HG03457 (cell line): ENCODE measurements around the gene HSP90AA1.
"Not testable (repeated sequence)": the region's sequence is repeated elsewhere in the genome, so short reads cannot be mapped to it uniquely, and the experiment has no call there.

Experiments
- ATAC-seq: cut with Tn5 transposase; IDR thresholded peaks from one replicate; pipeline ENCODE4 v1.9.1; 2021; ENCODE audit warnings: moderate number of reproducible peaks; ENCODE audit not compliant: unreplicated experiment

The HSP90AA1 gene

DNA sequence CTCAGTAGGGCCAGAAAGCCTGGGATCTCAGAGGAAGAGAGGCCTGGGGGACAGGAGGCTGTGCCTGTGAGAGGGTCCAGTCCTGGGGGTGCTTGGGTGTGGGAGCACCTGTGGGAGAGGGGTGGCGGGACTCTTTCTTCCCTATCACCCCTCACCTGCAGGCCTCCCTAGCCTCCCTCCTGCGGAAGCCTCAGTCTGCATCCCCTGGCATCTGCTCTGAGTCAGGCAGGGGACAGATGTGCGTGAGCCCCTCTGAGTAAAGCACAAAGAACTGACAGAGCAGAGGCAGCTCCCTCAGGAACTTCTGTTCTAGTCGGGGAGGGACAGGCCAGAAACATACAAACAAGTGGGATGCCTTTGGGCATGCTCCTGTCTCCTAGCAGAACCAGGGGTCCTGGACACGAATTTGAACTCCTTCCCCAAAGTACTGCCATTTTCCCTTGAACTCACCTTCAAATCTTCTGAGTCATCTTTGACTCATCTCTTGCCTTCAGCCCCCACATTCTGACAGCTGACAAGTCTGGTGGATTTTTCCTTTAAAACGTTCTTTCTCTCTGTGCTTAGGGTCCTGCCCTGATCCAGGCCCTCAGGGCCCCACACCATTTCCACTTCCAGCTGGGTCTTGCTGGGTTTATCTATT lies 8.5 kb upstream of the HSP90AA1 start:
- no peak for ATAC-seq

DNA sequence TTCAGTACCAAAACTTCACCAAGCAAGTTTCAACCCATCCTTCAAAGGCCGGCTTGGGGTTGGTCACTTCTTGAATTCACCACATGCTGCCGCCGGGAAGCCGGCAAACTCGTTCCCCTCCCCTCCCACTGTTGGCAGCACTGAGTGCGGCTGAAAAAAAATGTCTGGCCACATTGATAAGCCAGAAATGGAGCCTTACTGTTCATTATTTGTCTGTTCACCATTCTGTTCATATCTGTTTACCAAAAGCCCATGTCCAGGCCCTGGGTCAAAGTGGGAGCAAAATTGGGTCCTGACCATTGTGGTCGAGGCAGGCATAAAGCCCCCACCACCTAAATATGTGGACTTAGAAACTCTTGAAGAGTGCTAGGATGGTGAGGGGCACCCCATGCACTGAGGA lies 7.3 kb upstream of the HSP90AA1 start:
- ATAC-seq, result no peak

DNA sequence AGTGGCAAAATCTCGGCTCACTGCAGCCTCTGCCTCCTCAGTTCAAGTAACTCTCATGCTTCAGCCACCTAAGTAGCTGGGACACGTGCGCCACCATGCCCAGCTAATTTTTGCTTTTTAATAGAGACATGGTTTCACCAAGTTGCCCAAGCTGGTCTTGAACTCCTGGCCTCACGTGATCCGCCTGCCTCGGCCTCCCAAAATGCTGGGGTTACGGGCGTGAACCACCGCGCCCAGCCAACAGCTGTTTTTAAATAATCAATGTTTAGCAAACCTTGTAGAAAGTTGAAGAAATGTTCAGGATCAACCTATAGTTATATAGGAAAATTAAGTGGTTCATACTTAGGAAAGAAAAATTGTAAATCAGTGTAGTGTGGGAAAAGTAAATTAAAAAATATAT lies 6.0 kb upstream of the HSP90AA1 start:
- no peak for ATAC-seq

DNA sequence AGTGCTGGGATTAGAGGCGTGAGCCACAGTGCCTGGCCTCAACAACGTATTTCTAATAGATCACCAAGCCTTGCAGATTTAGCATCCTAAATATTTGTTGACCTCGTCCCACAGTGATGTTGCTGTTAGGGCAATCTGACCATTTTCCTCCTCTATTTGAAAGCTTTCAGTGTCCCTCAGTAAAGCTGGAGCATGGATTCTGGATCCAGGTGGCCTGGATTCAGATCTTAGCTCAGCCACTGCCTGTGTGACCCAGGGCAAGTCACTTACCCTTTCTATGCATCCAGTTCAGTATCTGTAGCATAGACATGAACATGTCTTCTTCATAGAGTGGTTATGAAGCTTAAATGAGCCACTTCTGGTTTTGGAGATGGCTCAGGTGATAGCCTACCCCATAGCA lies 3.9 kb upstream of the HSP90AA1 start:
- ATAC-seq, result no peak

DNA sequence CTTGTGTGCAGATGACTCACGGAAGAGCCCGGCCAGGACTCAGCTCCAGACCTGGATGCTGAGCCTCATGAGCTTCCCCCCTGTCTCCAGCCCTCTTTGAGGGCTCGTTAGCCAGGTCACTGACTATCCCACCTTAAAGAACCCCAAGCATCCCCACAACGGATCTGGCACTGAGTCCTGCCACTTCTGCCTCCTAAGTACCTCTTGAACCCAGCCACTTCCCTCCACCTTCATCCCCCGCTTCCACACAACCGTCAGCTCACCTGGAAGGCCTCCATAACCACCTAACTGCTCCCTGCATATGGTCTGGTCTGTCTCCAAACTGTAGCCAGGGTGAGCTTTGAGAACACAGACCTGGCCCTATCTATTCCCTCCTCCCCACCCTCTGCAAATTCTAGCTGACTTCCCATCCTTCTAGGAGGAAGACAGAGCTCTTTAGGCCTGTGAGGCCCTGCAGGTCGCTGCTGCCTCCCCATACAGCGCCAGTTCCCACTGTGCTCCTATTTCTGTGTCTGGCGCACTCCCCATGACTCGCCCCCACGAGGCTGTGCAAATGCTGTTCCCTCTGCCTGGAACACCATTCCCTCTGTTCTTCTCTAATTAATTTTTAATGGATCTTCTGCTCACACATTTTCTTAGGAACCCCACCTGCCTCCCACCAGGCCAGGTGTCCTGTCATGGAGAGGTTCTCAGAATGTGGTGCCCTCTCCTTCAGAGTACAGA lies 2.9 kb upstream of the HSP90AA1 start:
- ATAC-seq, result no peak

DNA sequence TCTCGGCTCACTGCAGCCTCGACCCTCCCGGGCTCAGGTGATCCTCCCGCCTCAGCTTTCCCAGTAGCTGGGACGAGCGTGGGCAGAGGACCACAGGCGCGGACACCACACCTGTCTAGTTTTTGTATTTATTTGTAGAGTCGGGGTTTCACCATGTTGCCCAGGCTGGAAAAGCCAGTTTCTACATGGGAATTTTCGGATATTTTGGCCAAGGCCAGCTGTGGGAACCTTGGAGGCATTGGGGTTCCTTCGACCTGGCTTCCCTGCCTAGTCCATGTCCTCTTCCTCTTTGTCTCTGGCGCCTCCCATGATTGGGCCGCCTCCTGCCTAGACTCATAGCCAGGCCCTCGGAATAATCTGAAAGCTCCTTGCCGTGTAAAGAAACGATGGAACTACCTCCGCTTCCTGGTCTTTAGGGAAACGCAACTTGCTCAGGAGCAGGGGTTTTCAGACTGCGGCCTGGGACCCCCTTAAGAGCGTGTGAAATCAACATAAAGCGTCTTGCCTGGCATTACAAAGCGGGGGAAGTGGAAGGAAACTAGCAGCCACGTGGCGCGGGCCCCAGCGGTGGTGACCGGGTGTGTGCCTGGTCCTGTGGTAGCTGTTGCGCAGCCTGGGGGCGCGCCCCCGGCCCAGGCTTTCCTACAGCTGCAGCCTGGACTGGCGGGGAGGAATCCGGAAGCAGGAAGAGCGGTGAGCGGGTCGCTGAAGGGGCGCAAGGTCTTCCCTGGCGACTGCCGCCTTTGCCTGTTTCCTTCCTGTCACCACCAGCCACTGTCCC lies 1.4 kb upstream of the HSP90AA1 start:
- no peak for ATAC-seq

DNA sequence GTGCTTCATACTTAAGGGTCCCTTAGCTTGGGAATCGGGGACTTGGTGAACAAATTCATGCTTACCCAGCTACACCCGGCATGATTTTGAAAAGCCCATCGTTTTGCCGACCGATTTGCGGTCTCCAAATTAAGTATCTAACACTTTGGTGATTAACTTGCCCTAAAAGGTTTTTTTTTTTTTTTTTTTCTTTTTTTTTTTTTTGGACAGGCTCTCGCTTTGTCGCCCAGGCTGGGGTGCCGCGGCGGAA lies 843 bp upstream of the HSP90AA1 start:
- ATAC-seq, result no peak

DNA sequence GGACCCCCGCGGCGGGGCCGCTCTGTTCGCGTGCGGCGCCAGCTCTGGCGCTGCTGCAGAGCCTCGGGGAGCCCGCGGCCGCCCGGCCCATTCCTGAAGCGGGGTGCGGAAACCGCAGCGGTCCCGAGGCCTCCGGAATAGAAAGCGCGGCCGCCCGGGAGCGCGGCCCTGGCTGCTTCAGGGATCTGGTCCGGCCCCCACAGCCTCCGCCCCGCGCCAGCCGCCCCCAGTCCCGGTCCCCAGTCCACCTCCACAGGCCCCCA lies 204 bp downstream of the HSP90AA1 start:
- no peak for ATAC-seq

DNA sequence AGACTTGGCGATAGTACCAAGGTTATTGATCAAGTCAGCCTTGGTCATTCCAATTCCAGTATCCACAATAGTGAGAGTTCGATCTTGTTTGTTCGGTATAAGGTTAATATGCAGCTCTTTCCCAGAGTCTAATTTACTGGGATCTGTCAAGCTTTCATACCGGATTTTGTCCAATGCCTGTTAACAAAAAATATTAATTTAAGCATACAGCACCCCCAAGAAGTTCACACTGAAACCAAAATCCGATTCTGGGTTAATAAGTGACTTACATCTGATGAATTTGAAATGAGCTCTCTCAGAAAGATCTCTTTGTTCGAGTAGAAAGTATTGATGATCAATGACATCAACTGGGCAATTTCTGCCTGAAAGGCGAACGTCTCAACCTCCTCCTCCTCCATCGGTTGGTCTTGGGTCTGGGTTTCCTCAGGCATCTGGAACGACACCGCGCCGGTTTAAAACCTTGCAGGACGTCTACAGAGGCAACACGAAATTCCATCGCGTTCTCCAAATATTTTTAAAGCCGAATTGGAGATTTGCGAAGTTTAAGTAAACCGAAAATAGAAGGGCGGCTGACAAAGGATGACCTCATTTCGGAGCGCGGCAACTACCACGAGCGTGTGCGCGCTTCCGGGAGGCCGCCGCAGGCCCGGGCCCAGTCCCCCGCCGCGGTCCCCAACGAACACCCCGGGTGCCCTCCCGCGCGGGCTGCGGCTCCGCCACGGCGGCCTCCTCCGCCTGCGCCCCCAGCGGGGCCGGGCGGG lies 716 bp downstream of the HSP90AA1 start:
- ATAC-seq, result peak; percentile 19

DNA sequence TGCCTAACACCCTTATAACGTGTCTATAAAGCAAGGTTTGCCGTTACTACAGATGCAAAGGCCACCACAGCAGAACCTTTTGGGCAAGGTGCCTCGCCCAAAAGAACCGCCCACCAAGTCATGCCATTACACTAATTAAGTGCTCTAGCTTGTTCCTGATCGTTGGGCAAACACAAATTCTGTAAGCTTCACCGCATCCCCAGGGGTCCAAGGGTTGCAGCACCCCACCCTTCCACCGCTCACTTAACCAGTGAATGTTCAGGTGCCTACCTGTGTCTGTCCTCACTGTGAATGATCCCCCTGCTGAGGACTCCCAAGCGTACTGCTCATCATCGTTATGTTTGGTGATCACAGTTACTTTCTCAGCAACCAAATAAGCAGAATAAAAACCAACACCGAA lies 1.4 kb downstream of the HSP90AA1 start:
- ATAC-seq, result no peak

DNA sequence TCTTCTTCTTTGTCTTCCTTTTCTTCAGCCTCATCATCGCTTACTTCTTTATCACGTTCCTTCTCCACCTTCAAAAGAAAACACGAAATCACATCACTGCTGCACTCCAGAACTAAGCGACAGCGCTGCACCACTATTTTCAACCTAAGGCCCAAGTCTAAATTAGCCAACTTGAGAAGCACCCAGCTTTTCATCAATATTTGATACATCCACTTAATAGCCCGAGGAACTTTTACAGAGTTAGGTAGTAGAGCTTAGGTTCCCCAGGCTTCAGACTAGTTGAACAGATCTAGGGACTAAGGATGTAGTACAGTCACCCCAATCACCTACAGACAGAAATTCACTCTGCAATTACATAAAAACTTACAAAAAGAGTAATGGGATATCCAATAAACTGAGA lies 1.9 kb downstream of the HSP90AA1 start:
- no peak for ATAC-seq

DNA sequence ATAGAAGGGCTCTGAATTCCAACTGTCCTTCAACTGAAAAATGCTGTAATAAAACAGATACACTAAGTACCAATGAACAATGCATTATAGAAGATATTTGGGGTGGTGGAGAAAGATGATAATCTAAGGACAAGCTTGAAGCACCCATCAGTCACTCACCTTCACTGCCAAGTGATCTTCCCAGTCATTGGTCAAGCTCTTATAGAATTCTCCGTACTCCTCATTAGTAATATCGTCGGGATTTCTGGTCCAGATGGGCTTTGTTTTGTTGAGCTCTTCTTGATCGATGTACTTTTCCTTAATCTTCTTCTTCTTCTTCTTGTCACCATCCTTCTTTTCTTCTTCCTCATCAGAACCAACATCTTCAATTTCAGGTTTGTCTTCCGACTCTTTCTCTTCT lies 2.3 kb downstream of the HSP90AA1 start:
- ATAC-seq, result not testable (repeated sequence)

DNA sequence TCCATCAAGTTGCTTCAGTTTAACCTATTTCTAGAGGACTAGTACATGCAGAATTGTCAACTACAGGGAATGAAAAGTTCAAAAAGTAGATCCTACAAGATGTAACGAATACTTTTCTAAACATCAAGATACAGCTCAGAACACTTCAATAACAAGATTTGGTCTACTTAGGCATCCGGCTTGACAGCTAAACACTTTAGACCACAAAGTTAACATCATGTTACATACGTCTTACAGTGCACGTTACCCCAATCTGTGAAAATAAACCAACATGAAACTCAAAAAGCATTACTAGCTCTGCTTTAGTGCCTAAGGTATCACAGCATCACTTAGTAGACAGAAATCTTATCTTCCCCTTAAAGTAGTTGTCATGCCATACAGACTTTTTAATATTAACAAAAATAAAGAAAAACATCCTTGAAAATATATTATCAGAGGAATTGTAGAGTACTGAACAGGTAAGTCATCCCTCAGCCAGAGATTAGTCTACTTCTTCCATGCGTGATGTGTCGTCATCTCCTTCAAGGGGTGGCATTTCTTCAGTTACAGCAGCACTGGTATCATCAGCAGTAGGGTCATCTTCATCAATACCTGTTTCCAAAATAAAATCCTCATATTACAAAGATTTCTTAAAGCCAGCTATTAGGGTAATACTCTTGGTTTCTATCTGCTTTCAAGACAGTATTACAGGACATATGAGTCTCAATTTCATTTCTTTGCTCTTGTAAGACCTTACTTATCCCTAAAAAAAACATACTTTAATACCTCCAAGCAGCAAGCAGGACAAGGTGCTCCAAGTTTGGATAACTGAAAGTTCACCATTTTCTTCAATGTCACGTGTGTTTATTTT lies 5.4 kb downstream of the HSP90AA1 start:
- ATAC-seq, result no peak

DNA sequence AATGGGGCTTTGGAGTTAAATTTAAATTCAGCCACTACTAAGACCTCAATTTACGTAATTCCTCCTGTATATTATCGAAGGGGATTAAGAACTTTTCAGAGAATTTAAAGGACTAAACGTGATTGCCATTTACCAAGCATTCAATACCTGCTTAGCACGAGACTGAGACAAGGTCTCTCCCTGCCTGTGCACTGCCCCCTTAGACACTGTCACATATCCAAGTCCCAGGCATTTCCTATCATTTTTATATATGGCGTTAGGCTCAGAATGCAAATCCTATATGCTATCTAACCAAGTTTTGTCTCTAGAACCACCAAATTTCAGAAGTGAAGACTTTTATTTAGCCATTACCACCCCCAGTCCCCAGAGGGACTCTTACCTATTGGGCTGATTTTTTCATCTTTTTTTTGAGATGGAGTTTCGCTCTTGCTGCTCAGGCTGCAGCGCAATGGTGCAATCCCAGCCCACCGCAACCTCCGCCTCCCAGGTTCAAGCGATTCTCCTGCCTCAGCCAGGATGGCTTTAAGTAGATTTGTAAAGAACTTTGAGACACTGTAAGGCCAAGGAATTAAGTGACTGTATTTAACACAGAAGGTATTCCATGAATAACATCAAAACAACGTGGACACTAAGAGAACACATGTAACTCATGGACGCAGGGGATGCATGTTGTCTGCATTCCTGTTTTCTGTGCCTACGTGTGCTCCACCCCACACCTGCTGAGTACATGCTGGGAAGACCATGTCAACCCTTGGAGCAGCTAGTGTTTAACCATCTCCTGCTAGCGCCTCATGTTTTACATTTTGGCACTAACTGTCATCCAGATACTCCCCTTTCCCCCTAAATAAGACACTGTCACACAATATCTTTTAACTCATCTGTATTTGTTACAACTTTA lies 6.4 kb downstream of the HSP90AA1 start:
- ATAC-seq, result no peak

DNA sequence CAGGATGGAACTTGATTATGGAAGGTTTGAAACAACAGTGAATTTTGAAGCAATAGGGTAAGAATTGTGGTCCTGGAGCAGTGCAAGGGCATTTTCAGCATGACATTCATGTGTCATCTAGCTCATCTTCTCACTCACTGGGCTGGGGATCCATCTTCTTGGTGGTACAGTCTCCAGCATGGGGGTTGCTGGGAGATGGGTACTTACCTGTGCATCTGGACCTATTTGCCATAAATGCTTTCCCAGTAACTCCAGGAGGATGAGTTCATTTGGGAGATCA lies 7.2 kb downstream of the HSP90AA1 start:
- ATAC-seq, result no peak

DNA sequence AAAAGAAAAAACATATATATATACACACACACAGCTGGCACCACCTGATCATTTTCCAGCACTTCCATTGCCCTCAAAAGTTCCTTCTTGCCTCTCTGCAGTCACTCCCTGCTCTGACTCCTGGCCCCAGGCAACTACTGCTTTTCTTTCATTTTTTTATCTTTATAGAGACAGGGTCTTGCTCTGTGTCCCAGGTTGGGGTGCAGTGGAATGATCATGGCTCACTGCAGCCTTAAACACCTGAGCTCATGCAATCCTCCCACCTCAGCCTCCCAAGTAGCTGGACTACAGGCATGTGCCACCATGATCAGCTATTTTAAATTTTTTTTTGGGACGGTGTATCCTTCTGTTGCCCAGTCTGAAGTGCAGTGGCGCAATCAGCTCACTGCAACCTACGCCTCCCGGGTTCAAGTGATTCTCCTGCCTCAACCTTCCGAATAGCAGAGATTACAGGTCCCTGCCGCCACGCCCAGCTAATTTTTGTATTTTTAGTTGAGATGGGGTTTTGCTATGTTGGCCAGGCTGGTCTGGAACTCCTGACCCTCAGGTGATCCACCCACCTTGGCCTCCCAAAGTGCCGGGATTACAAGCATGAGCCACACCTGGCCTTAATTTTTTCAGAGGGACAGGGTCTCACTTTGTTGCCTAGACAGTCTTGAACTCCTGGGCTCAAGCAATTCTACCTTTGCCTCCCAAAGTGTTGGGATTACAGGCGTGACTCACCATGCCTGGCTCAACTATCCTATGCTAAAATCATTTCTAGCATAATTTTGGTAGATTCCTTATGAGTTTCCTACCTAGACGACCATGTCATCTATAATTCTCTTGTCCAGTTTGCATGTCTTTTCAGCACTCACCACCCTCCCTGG lies 7.8 kb downstream of the HSP90AA1 start:
- no peak for ATAC-seq

DNA sequence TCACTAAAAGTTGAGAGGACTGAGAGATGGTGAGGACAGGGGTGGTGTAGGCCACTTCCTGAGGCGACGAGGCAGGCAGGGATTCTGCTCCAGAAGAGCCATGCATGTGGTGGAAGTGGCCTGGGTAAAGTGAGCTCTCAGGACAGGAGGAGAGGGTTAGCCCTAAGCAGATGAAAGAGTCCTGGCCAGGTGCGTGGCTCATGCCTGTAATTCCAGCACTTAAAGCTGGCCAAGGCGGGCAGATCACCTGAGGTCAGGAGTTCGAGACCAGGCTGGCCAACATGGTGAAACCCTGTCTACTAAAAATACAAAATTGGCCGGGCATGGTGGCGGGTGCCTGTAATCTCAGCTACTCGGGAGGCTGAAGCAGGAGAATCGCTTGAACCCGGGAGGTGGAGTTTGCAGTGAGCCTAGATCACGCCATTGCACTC lies 8.5 kb downstream of the HSP90AA1 start:
- not testable (repeated sequence) for ATAC-seq

DNA sequence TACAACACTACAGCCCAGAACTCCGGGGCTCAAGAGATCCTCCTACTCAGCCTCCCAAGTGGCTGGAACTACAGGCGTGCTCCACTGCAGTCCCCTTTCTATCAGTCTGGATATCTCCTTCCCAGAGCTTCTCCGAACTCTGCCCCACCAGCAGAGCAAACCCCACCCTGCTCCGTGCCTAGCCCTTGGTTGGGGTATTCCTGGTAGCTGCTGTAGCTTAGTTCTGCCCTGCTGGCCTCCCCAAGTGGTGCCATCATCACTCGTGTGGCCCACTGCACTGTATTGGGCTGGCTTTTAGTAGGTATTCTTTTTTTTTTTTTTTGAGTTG lies 9.5 kb downstream of the HSP90AA1 start:
- ATAC-seq, result no peak

DNA sequence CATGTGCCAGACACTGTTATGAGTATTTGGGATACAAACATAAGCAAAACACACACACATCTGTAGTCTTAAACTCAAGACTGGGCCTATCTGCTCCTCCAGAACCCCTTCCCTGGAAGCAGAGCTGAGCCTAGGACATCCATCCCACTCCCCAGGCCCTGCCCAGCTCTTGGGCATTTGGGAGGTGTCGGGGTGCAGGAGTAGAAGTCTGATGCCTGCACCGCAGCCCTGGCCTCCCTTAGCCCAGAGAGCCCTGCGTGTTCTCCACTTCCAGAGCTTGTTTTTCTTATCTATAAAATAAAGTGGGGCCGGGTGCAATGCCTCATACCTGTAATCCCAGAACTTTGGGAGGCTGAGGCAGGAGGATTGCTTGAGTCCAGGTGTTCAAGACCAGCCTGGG lies 11.7 kb downstream of the HSP90AA1 start:
- no peak for ATAC-seq
